DND-41 (cell line): ENCODE measurements around the gene PTPRD.
A peak's percentile ranks its signal among the peaks of the same experiment; 100 is the strongest.

Source experiments
- ATAC-seq: fragments of 200-7000 bp; cut with Tn5 transposase; 3 replicates; pipeline ENCODE4 v1.9.1; 2021; ENCODE audit warnings: low read depth; ENCODE audit not compliant: insufficient read depth
- DNase-seq: peaks from one replicate; pipeline ENCODE4 v3.0.0-alpha.2; 2020
- H2AFZ ChIP-seq: 2 replicates; pipeline ENCODE4 v1.6.0; 2012; ENCODE audit warnings: low read depth, low read length
- H3K27ac ChIP-seq: 2 replicates; pipeline ENCODE4 v1.5.1; 2012; ENCODE audit warnings: low read length, inconsistent platforms
- H3K27me3 ChIP-seq: fragments of 200-600 bp; sonication (generic); 2 replicates; pipeline ENCODE4 v1.6.0; 2012; ENCODE audit warnings: low read length, mild to moderate bottlenecking, inconsistent platforms; ENCODE audit not compliant: insufficient read depth, poor library complexity
- H3K36me3 ChIP-seq: 2 replicates; pipeline ENCODE4 v1.5.1; 2012; ENCODE audit warnings: low read length, inconsistent platforms; ENCODE audit not compliant: insufficient read depth
- H3K4me1 ChIP-seq: 2 replicates; pipeline ENCODE4 v1.5.1; 2012; ENCODE audit warnings: mild to moderate bottlenecking, low read length; ENCODE audit not compliant: insufficient read depth
- H3K4me2 ChIP-seq: 2 replicates; pipeline ENCODE4 v1.6.0; 2012; ENCODE audit warnings: mild to moderate bottlenecking, moderate library complexity, low read length, inconsistent platforms; ENCODE audit not compliant: insufficient read depth
- H3K4me3 ChIP-seq, 2 experiments: fragments of 200-600 bp in 1 of 2; shearing (Covaris generic) in 1 of 2; 2 replicates each; pipeline ENCODE4 v1.5.1; 2012 to 2016; ENCODE audit warnings: inconsistent platforms in 2 of 2, low read length in 2 of 2, mild to moderate bottlenecking in 2 of 2, low read depth in 1 of 2, moderate library complexity in 1 of 2
- H3K79me2 ChIP-seq: 2 replicates; pipeline ENCODE4 v1.6.0; 2012; ENCODE audit warnings: low read length, inconsistent platforms; ENCODE audit not compliant: insufficient read depth
- H3K9ac ChIP-seq: 2 replicates; pipeline ENCODE4 v1.6.0; 2012; ENCODE audit warnings: low read depth, mild to moderate bottlenecking, inconsistent platforms, low read length, moderate library complexity
- H3K9me3 ChIP-seq: 2 replicates; pipeline ENCODE4 v1.5.1; 2012; ENCODE audit warnings: low read length, moderate library complexity, mild to moderate bottlenecking, inconsistent platforms; ENCODE audit not compliant: insufficient read depth, severe bottlenecking
- H4K20me1 ChIP-seq: 2 replicates; pipeline ENCODE4 v1.6.0; 2012; ENCODE audit warnings: low read length; ENCODE audit not compliant: insufficient read depth
- EZH2 ChIP-seq: IDR thresholded peaks from 3 replicates; pipeline ENCODE4 v1.6.1; 2012; ENCODE audit warnings: borderline replicate concordance, low read depth, mild to moderate bottlenecking, moderate library complexity, low read length, inconsistent platforms; ENCODE audit not compliant: severe bottlenecking
- TF ChIP-seq, protein P1 (sequence below): IDR thresholded peaks from 2 replicates; pipeline ENCODE4 v1.5.1; 2012; ENCODE audit warnings: borderline replicate concordance, low read length, moderate library complexity, mild to moderate bottlenecking; ENCODE audit not compliant: poor library complexity, severe bottlenecking; ENCODE audit errors: extremely low read depth

Gene PTPRD

DNA sequence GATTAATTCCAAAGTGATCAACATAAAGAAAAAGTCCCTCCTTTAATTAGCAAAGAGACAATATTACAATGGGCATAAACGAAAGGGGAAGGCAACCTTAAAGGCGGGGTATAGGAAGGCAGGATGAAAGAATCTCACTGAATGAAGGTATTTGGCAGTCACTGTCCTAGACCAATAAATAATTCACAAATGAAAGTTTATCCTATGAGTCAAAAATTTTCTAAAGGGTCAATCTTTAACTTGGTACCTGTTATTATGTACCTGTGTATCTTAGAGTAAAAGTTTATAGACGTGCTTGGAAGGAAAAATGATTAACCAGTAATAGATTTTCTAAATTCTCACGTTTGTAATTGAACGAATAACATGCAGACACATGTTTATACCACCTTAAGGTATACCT lies 1867.5 kb downstream of the PTPRD start:
- Histone ChIP-seq H3K27ac (no peak overlapping the region), H3K36me3 (no peaks in the 10 kb centered on the region), H3K4me3 (no peak overlapping the region), H3K4me2 (no peak overlapping the region), H2AFZ (no peak overlapping the region), H3K9ac (no peak overlapping the region), H3K79me2 (no peaks in the 10 kb centered on the region), H4K20me1 (no peaks in the 10 kb centered on the region), H3K9me3 (no peaks in the 10 kb centered on the region), H3K27me3 (no peaks in the 10 kb centered on the region), H3K4me1 (peaks cover 18% of the 10 kb centered on the region)
- ATAC-seq (peak; percentile 5; the same call in 1 of the 3 replicates), DNase-seq (no peak)
- no peak for TF ChIP-seq EZH2
- TF ChIP-seq, protein P1, sequence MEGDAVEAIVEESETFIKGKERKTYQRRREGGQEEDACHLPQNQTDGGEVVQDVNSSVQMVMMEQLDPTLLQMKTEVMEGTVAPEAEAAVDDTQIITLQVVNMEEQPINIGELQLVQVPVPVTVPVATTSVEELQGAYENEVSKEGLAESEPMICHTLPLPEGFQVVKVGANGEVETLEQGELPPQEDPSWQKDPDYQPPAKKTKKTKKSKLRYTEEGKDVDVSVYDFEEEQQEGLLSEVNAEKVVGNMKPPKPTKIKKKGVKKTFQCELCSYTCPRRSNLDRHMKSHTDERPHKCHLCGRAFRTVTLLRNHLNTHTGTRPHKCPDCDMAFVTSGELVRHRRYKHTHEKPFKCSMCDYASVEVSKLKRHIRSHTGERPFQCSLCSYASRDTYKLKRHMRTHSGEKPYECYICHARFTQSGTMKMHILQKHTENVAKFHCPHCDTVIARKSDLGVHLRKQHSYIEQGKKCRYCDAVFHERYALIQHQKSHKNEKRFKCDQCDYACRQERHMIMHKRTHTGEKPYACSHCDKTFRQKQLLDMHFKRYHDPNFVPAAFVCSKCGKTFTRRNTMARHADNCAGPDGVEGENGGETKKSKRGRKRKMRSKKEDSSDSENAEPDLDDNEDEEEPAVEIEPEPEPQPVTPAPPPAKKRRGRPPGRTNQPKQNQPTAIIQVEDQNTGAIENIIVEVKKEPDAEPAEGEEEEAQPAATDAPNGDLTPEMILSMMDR = no peak

DNA sequence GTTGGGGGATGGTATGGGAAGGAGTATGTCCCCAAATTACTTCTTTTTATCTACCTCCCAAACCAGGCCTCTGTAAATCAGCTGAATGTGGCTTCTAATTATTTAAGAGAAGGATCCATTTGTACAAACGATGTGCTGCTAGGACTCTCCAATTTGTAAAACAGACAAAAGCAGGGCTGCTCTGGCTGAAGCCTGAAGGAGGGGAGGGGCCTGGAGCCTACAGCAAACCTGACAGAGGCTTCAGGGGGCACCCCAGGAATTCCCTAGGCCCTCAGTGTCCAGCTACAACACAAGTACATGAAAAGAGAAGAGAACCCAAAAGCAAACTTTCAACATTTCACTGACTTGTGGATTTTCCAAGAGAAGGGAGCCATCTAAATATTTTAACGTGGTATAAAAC lies 1873.9 kb downstream of the PTPRD start:
- no peak for DNase-seq
- TF ChIP-seq, protein P1 = no peak
- TF ChIP-seq EZH2 = no peak
- Histone ChIP-seq H3K27me3 (no peaks in the 10 kb centered on the region), H3K79me2 (no peaks in the 10 kb centered on the region), H3K4me1 (no peaks in the 10 kb centered on the region), H3K4me3 (no peak overlapping the region), H4K20me1 (no peaks in the 10 kb centered on the region), H3K27ac (no peak overlapping the region), H3K4me2 (no peak overlapping the region), H3K9ac (no peak overlapping the region), H3K36me3 (no peaks in the 10 kb centered on the region), H2AFZ (no peak overlapping the region), H3K9me3 (no peaks in the 10 kb centered on the region)
- no peak for ATAC-seq

DNA sequence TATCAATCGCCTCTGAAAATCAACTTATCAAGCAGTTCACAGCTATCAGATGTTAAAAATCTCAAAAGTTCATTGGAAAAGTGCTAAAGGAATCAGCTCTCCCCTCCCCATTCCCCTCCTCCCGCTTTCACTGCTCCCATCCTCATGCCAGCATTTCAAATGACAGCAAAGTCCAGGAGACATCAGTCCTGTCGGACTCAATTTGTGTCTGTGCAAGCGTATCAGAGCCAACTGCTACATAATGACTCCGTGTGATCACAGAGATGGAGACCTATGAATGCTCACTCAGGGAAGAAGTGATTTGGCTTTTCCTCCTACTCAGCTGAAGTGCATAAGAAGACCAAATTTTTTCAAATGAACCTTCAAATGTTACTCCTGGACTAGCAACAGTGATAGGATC lies 1876.0 kb downstream of the PTPRD start:
- no peak for DNase-seq
- TF ChIP-seq, protein P1 = no peak
- TF ChIP-seq EZH2 = no peak

DNA sequence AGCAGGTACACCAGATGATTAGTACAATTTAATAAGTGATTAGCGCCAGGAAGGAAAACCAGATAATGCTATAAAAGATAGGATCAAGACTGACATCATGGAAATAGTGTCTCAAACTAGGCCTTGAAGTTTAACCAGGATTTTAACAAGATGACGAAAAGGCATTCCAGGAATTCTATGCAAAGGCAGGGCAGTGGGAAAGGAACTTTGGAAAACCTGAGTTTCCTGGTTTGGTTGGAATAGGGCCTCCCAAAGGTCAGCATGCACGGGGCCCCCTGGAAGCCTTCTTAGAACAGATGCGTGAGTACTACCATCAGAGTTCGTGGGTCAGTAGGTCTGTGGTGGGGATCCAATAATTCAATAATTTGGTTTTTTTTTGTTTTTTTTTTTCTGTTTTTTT lies 1878.0 kb downstream of the PTPRD start:
- no peak overlapping the region for H3K4me2 ChIP-seq
- no peak overlapping the region for H3K27ac ChIP-seq
- no peaks in the 10 kb centered on the region for H3K27me3 ChIP-seq
- DNase-seq (no peak), ATAC-seq (no peak)
- no peaks in the 10 kb centered on the region for H3K79me2 ChIP-seq
- H3K36me3 ChIP-seq = peaks cover 3% of the 10 kb centered on the region; the same call in 1 of the 2 replicates
- no peaks in the 10 kb centered on the region for H3K9me3 ChIP-seq
- TF ChIP-seq, protein P1 = no peak
- TF ChIP-seq EZH2 = no peak
- no peak overlapping the region for H2AFZ ChIP-seq
- H3K9ac ChIP-seq = no peak overlapping the region
- no peaks in the 10 kb centered on the region for H3K4me1 ChIP-seq
- H4K20me1 ChIP-seq = no peaks in the 10 kb centered on the region
- H3K4me3 ChIP-seq = no peak overlapping the region

More for the DNA sequence above, 1876.0 kb downstream of the PTPRD start:
- no peak overlapping the region for H2AFZ ChIP-seq
- H3K9me3 ChIP-seq = no peaks in the 10 kb centered on the region
- peaks cover 3% of the 10 kb centered on the region; the same call in 1 of the 2 replicates for H3K36me3 ChIP-seq
- no peak overlapping the region for H3K27ac ChIP-seq
- H3K9ac ChIP-seq = no peak overlapping the region
- H3K4me1 ChIP-seq = no peaks in the 10 kb centered on the region
- no peak for ATAC-seq
- H3K4me3 ChIP-seq = no peak overlapping the region
- no peaks in the 10 kb centered on the region for H3K27me3 ChIP-seq
- no peaks in the 10 kb centered on the region for H3K79me2 ChIP-seq
- H4K20me1 ChIP-seq = no peaks in the 10 kb centered on the region
- H3K4me2 ChIP-seq = no peak overlapping the region
